ENCODE results near the gene MATCAP1. TPM values are rescaled to one million over a fixed set of nuclear protein-coding genes. Genes with fewer than 3 reads are reported as not detected.
A peak's percentile ranks its signal among the peaks of the same experiment; 100 is the strongest.

The MATCAP1 gene
- total and polyA plus RNA-seq, 2 donors (not counting 1 experiment from before 2014, with no cell fraction given), result 6.2 to 8.9 TPM

- Mint-ChIP-seq H3K9me3 (ENCODE audit: insufficient read depth) (no peaks in the 10 kb centered on the region), H3K27me3 (no peaks in the 10 kb centered on the region), H3K4me3 (peak overlapping the region; percentile 39), H3K27ac (peak overlapping the region; percentile 34), H3K4me1 (peaks cover 15% of the 10 kb centered on the region)
- 84% methylated on average over 15 of the region's 22 CpGs for WGBS (ENCODE audit: insufficient coverage)
- no peak for DNase-seq
- Histone ChIP-seq H3K4me2 (replicated peaks; ENCODE audit: low read depth, low read length, poor library complexity, severe bottlenecking) (no peak overlapping the region), H3K36me3 (replicated peaks in 1 of 2; ENCODE audit: control extremely low read depth in 1 of 2, control insufficient read depth in 1 of 2, extremely low read depth in 1 of 2, insufficient read depth in 2 of 2, low read length in 1 of 2) (peaks cover 0 to 63% of the 10 kb centered on the region in 2 experiments), H3K9me3 (ENCODE audit: control extremely low read depth in 1 of 3, control insufficient read depth in 2 of 3, insufficient read depth in 1 of 3, low read length in 2 of 3) (no peaks in the 10 kb centered on the region), H3K27me3 (replicated peaks in 1 of 4; ENCODE audit: control extremely low read depth in 1 of 4, control insufficient read depth in 3 of 4, insufficient read depth in 4 of 4, low read length in 3 of 4) (no peaks in the 10 kb centered on the region), H2AFZ (ENCODE audit: insufficient read depth, low read depth, low read length, poor library complexity, severe bottlenecking) (no peak overlapping the region), H3K4me1 (ENCODE audit: control insufficient read depth in 2 of 2, insufficient read depth in 2 of 2, low read length in 2 of 2) (no peaks in the 10 kb centered on the region), H3K79me2 (ENCODE audit: control insufficient read depth, insufficient read depth, low read length) (peaks cover 9% of the 10 kb centered on the region), H3K27ac (ENCODE audit: low read length in 2 of 2) (no peak overlapping the region), H3K9ac (ENCODE audit: low read length) (no peak overlapping the region), H4K20me1 (ENCODE audit: control insufficient read depth, insufficient read depth, low read length, poor library complexity, severe bottlenecking) (peaks cover 27% of the 10 kb centered on the region), H3K4me3 (ENCODE audit: control extremely low read depth in 1 of 5, extremely low read depth in 1 of 5, insufficient read depth in 1 of 5, low read depth in 2 of 5, low read length in 4 of 5) (peak overlapping the region in 1 of 5 experiments; percentile 12)
- no peak for ATAC-seq (ENCODE audit: low read depth)
- intact Hi-C loops (cut with micrococcal nuclease), result no loop called here
- POLR2A ChIA-PET, result no interaction called here
- TF ChIP-seq, protein P1, sequence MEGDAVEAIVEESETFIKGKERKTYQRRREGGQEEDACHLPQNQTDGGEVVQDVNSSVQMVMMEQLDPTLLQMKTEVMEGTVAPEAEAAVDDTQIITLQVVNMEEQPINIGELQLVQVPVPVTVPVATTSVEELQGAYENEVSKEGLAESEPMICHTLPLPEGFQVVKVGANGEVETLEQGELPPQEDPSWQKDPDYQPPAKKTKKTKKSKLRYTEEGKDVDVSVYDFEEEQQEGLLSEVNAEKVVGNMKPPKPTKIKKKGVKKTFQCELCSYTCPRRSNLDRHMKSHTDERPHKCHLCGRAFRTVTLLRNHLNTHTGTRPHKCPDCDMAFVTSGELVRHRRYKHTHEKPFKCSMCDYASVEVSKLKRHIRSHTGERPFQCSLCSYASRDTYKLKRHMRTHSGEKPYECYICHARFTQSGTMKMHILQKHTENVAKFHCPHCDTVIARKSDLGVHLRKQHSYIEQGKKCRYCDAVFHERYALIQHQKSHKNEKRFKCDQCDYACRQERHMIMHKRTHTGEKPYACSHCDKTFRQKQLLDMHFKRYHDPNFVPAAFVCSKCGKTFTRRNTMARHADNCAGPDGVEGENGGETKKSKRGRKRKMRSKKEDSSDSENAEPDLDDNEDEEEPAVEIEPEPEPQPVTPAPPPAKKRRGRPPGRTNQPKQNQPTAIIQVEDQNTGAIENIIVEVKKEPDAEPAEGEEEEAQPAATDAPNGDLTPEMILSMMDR (IDR thresholded peaks at IDR 0.05), result no peak
- TF ChIP-seq EZH2 (IDR thresholded peaks at IDR 0.05; ENCODE audit: borderline replicate concordance, insufficient read depth, low read depth, low read length, poor library complexity, severe bottlenecking), result no peak
- CTCF ChIA-PET, result no interaction called here
Observed at GRCh38 chr16:67199808-67200198, 16.0 kb upstream of the MATCAP1 start.

GRCh38 chr16:67199011-67199807, 15.4 kb upstream of the MATCAP1 start, which contains the start of gene ELMO3:
TSS of gene ELMO3 (plus strand) at chr16:67199131. CDS start at chr16:67199327, 196 bp downstream.
- Histone ChIP-seq H3K27me3 (replicated peaks in 1 of 4; ENCODE audit: control extremely low read depth in 1 of 4, control insufficient read depth in 3 of 4, insufficient read depth in 4 of 4, low read length in 3 of 4) (no peaks in the 10 kb centered on the region), H3K4me2 (replicated peaks; ENCODE audit: low read depth, low read length, poor library complexity, severe bottlenecking) (no peak within 1 kb of the TSS), H3K27ac (ENCODE audit: low read length in 2 of 2) (no peak within 1 kb of the TSS), H2AFZ (ENCODE audit: insufficient read depth, low read depth, low read length, poor library complexity, severe bottlenecking) (no peak within 1 kb of the TSS), H4K20me1 (ENCODE audit: control insufficient read depth, insufficient read depth, low read length, poor library complexity, severe bottlenecking) (peaks cover 32% of the 10 kb centered on the region), H3K9me3 (ENCODE audit: control extremely low read depth in 1 of 3, control insufficient read depth in 2 of 3, insufficient read depth in 1 of 3, low read length in 2 of 3) (no peaks in the 10 kb centered on the region), H3K79me2 (ENCODE audit: control insufficient read depth, insufficient read depth, low read length) (peaks cover 13% of the 10 kb centered on the region), H3K4me3 (ENCODE audit: control extremely low read depth in 1 of 5, extremely low read depth in 1 of 5, insufficient read depth in 1 of 5, low read depth in 2 of 5, low read length in 4 of 5) (peak within 1 kb of the TSS in 1 of 5 experiments; percentile 26), H3K4me1 (ENCODE audit: control insufficient read depth in 2 of 2, insufficient read depth in 2 of 2, low read length in 2 of 2) (peaks cover 0 to 1% of the 10 kb centered on the region in 2 donors), H3K9ac (ENCODE audit: low read length) (no peak within 1 kb of the TSS), H3K36me3 (replicated peaks in 1 of 2; ENCODE audit: control extremely low read depth in 1 of 2, control insufficient read depth in 1 of 2, extremely low read depth in 1 of 2, insufficient read depth in 2 of 2, low read length in 1 of 2) (peaks cover 0 to 68% of the 10 kb centered on the region in 2 experiments)
- H3K4me1 Mint-ChIP-seq, result peaks cover 15% of the 10 kb centered on the region
- intact Hi-C loops (cut with micrococcal nuclease), result no loop called here
- H3K27me3 Mint-ChIP-seq, result no peaks in the 10 kb centered on the region
- ChIA-PET CTCF (interaction anchor here (1.2 kb wide), 1 partner anchor 11 kb away, joined by 3 read pairs; no protein-coding TSS in a partner anchor), POLR2A (no interaction called here)
- ATAC-seq (ENCODE audit: low read depth) (peak; percentile 45), DNase-seq (no peak)
- H3K9me3 Mint-ChIP-seq (ENCODE audit: insufficient read depth), result no peaks in the 10 kb centered on the region
- H3K27ac Mint-ChIP-seq, result peak within 1 kb of the TSS; percentile 37
- TF ChIP-seq, protein P1 (IDR thresholded peaks at IDR 0.05), result no peak
- no peak for TF ChIP-seq EZH2 (IDR thresholded peaks at IDR 0.05; ENCODE audit: borderline replicate concordance, insufficient read depth, low read depth, low read length, poor library complexity, severe bottlenecking)
- WGBS (ENCODE audit: insufficient coverage), result 93% methylated on average over 52 of the region's 61 CpGs
- H3K4me3 Mint-ChIP-seq, result peak within 1 kb of the TSS; percentile 39

Measured in B cell (primary cell).